IMR-90 (cell line): ENCODE data around the gene CEP20.

ENCODE experiments used
- FOS ChIP-seq: fragments of 150-350 bp; IDR thresholded peaks from 2 replicates; pipeline ENCODE4 v1.6.1; 2016; ENCODE audit warnings: low read depth, low read length
- MAZ ChIP-seq: IDR thresholded peaks from 2 replicates; pipeline ENCODE4 v1.6.1; 2012; ENCODE audit warnings: low read depth, mild to moderate bottlenecking, low read length, improper control_type of control experiment, moderate library complexity, borderline replicate concordance
- POLR2A ChIP-seq: IDR thresholded peaks from 2 replicates; pipeline ENCODE4 v1.6.1; 2012; ENCODE audit warnings: mild to moderate bottlenecking, low read depth, low read length
- TF ChIP-seq, protein P1 (sequence below): conservative IDR thresholded peaks from 2 replicates; pipeline ENCODE4 v1.5.1; 2012; ENCODE audit warnings: mild to moderate bottlenecking, low read depth, low read length, improper control_type of control experiment
- TF ChIP-seq, protein P2 (sequence below): fragments of 150-350 bp; IDR thresholded peaks from 2 replicates; pipeline ENCODE4 v1.6.1; 2017; ENCODE audit warnings: mild to moderate bottlenecking, antibody characterized with exemption, low read length, low read depth

DNA sequence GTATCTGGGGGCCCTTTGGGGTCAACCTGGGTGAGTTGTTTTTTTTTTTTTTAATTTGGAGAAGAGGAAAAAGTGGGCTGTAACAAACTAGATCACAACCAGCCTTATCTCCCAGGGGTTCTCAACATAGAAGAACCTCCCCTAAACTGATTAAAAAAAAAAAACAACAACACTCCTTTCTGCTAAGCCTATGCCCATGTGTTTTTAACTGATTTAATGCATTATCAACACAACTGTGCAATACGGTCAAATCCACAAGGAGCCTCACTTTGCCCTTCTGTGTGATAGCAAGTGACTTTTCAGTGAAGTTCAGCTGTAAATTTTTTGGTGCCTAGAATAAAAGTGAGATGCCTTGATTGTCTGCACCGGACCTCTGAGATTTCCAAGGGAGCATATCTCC, 32.2 kb downstream of the CEP20 start:
- TF ChIP-seq, protein P1, sequence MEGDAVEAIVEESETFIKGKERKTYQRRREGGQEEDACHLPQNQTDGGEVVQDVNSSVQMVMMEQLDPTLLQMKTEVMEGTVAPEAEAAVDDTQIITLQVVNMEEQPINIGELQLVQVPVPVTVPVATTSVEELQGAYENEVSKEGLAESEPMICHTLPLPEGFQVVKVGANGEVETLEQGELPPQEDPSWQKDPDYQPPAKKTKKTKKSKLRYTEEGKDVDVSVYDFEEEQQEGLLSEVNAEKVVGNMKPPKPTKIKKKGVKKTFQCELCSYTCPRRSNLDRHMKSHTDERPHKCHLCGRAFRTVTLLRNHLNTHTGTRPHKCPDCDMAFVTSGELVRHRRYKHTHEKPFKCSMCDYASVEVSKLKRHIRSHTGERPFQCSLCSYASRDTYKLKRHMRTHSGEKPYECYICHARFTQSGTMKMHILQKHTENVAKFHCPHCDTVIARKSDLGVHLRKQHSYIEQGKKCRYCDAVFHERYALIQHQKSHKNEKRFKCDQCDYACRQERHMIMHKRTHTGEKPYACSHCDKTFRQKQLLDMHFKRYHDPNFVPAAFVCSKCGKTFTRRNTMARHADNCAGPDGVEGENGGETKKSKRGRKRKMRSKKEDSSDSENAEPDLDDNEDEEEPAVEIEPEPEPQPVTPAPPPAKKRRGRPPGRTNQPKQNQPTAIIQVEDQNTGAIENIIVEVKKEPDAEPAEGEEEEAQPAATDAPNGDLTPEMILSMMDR, result no peak
- TF ChIP-seq, protein P2, sequence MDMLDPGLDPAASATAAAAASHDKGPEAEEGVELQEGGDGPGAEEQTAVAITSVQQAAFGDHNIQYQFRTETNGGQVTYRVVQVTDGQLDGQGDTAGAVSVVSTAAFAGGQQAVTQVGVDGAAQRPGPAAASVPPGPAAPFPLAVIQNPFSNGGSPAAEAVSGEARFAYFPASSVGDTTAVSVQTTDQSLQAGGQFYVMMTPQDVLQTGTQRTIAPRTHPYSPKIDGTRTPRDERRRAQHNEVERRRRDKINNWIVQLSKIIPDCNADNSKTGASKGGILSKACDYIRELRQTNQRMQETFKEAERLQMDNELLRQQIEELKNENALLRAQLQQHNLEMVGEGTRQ, result no peak
- TF ChIP-seq MAZ (no peak), POLR2A (no peak), FOS (no peak)
